Forelimb muscle (tissue), 1 donor: Measurements from ENCODE around the gene TFPI2. TPM values are rescaled to one million over a fixed set of nuclear protein-coding genes. Genes with fewer than 3 reads are reported as not detected.
"Not testable (repeated sequence)": the region's sequence is repeated elsewhere in the genome, so short reads cannot be mapped to it uniquely, and the experiment has no call there.

Source experiments
- DNase-seq: peaks from one replicate; pipeline ENCODE4 v3.0.0-alpha.2; 2013; ENCODE audit warnings: low read depth
- polyA plus RNA-seq: library from polyadenylated mRNA; unstranded; fragments of 120-200 nt; gene quantifications from one replicate; pipeline ENCODE4 v1.2.1, GENCODE V29; 2013; ENCODE audit not compliant: insufficient read length

The TFPI2 gene, protein sequence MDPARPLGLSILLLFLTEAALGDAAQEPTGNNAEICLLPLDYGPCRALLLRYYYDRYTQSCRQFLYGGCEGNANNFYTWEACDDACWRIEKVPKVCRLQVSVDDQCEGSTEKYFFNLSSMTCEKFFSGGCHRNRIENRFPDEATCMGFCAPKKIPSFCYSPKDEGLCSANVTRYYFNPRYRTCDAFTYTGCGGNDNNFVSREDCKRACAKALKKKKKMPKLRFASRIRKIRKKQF
- 1.6 TPM for polyA plus RNA-seq

DNA sequence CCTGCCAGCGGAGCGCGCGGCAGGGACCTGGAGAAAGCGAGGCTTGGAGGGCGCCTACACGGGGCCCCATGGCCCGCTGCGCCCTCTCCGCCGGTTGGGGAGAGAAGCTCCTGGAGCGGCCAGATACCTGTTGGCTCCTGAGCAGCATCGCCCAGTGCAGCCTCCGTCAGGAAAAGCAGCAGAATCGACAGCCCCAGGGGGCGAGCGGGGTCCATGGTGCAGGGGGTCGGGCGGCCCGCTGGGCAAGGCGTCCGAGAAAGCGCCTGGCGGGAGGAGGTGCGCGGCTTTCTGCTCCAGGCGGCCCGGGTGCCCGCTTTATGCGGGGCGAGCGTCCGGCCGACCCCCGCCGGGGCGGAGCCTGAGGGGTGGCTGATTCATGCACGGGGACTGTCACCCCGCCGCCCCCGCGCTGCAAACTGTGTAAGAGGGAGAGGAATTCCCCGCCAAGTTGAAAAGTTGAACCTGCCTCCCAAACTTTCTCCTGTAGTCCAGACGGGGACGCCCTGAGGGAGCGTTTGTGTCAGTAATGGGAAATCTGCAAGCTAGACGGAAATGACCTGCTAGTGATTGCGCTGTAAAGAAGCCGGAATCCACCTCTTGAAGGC, at the start of gene TFPI2:
TFPI2 (minus strand) TSS at position 290 of the 605 bp plus-strand sequence; CDS start at position 215, 75 bp downstream.
- DNase-seq: no peak

DNA sequence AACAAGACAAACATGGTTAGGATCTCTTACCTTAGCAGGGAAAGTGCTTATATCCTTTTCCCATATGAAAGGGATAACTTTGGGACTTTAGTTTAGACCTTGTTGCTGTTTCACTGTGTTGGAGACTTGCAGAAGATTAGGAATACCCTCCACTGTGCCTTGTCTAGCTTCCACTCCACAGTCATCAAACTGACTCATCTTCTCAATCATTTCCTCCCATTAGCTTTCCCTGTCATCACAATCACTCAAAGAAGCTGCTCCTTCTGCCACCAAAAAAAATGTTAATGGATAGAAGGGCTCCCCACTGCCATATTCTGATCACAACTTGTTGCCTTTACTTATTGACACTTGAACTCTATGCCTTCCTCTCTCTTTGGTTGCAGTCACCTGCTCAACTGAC, 47.7 kb upstream of the TFPI2 start:
- DNase-seq: no peak

DNA sequence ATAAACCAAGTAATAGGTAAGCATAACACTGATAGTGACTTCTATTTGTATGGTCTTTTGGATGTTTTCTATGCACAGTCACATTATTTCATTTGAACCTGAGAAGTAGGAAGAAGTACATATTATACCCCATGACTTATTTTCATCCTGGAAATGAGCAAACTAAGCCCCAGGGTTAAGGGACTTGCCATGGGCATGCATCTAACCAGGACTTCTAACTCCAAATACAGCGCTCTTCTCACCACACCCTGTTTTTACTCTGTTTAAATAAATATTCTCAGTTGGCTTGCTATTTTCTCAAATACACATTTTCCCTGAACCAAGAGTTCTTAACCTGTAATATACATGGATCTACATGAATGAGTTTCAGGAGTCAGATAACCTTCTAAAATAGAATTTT, 47.3 kb upstream of the TFPI2 start:
- DNase-seq: no peak

DNA sequence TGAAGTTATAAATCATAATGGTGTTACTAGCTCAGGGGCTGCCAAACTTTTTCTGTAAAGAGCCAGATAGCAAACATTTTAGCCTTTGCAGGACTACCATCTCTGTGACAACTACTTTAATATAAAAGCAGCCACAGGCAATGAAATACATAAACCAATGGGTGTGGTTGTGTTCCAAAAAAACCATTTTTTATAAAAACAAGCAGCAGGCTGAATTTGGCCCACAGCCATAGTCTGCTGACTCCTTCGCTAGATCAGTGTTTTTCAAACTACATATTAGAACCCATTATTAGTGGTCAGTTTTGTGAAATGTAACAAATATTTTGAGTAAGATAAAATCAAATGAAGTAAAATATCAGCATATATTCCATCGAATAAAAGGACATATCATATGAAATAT, 44.5 kb upstream of the TFPI2 start:
- no peak for DNase-seq

DNA sequence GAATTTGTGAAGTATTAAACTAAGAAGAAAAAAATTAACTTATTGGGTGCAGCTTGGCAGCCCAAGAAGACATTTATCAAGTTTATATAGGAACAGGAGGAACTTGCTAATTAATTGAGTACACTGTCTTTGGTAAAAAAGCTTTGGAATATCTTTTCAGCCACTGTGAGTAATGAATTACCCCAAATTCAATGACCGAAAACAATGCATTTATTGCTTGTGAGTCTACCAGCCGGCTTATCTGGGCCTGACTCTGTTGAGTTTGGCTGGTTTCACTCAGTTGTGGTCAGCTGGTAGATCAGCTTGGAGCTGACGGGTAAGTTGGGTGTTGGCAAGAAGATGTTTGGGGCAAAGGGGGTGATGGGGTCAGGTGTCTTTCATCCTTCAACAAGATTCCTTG, 42.6 kb upstream of the TFPI2 start:
- DNase-seq: no peak

GRCh38 chr7:93931655-93932054, 41.1 kb upstream of the TFPI2 start:
- DNase-seq: no peak

GRCh38 chr7:93927585-93927984, 37.0 kb upstream of the TFPI2 start:
- no peak for DNase-seq

DNA sequence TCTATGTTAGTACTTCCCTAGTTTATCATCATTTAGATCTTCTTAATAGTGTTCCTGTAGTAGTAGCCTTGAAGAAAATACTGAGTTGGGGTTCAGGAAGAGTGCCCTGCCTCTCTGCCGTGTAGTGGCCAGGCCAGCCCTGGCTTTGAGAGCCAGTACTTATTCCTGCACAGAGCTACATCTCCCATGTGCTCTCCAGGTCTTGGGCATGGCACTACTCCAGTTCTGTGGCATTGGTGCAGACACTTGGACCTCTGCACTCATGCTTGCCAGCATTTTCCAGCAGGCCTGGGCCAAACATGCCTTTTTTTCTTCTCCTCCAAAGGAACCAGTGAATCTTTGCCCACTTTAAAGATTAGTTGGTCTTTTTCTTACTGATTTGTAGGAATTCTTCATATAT, 36.2 kb upstream of the TFPI2 start:
- no peak for DNase-seq

- DNase-seq: no peak
Observed at GRCh38 chr7:93923942-93924341, 33.4 kb upstream of the TFPI2 start.

GRCh38 chr7:93923296-93923695, 32.7 kb upstream of the TFPI2 start:
- peak; percentile 67 for DNase-seq

DNA sequence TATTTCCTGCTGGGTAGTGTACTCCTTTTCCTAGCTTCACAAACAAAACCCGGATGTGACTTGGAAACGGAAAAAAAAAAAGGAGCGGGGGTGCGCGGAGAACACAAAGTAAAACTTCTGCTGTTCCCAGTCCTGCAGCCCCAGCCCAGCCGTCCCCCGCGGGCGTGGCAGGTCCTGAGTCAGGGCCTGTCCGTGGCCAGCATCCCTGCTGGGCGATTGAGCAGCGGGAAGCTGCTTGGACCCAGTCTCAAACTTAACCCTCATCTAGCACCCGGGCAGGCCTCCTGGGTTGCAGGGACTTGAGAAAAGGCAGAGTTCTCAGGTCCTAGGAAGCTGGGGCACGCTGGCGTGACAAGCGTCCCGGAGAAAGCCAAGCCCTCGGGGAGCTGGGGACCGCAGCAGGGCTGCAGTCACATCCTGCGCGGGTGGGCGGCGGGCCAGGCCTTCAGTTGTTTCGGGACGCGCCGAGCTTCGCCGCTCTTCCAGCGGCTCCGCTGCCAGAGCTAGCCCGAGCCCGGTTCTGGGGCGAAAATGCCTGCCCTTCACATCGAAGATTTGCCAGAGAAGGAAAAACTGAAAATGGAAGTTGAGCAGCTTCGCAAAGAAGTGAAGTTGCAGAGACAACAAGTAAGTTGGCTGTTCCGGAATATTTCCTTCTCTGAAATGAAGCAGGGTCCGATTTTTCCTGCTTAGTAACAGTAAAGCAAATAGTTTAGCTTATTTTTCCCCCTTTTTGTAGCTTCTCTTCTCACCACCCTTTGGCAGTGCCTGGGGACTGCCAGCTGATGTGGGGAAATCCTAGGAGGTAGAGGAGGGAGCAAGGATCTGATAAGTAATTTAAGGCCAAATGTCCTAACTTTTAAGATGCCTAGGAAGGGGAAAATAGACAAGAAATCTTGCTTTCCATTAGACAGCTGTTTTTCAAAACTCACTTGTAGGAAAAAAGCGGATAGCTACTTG, 31.3 kb upstream of the TFPI2 start, which contains the start of gene GNG11:
GNG11 (plus strand) TSS at position 129 of the 960 bp plus-strand sequence; CDS start at position 532, 403 bp downstream.
- DNase-seq: no peak

- DNase-seq: no peak
Observed at GRCh38 chr7:93921186-93921585, 30.6 kb upstream of the TFPI2 start.

GRCh38 chr7:93920496-93921182, 30.1 kb upstream of the TFPI2 start:
- DNase-seq: no peak

DNA sequence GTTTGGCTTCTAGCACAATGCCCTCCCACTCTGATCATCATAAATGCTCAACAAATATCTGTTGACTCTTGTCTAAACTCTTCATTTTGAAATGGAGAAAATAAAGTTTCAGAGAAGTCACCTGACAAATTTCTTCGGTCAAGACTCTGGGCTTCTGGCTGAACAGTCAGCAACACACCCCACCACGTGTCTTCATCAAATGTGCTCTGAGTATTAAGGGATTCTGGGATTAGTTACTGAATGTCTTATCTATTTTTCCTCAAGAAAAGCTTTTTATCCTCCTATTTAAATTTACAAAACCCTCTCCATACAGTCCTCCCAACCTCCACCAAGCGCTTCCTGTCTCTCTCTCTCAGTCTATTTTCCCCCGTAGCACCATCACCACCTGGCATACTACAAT, 25.8 kb upstream of the TFPI2 start:
- DNase-seq: not testable (repeated sequence)

- DNase-seq: not testable (repeated sequence)
Observed at GRCh38 chr7:93915888-93916287, 25.3 kb upstream of the TFPI2 start.

DNA sequence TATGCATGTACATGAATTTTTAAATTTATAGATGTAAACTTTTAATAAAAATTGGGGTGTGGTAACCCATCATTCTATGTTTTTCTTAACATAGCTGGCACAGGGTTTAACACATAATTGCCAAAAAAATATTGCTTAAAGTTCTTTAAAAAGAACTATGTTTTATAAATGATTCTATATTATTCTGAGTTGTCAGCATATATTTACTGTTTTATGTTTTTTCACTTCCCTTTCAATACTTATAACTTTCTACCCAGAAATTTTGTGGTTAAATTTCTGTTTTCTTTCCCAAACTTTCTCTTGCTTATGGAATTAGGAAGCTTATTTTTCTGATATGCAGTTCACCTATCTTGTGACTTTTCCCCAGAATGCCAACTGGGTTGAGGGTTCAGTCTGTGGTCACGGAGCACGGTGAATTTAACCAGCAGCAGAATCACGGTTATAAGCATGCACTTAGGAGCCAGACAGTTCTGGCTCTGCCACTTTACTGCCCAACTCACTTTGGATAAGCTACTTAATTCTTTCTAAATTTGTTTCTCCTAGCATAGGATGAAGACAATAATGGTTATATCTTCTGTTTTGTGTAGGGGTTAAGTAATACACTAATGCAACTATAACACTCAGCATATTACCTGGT, 24.8 kb upstream of the TFPI2 start:
- not testable (repeated sequence) for DNase-seq

DNA sequence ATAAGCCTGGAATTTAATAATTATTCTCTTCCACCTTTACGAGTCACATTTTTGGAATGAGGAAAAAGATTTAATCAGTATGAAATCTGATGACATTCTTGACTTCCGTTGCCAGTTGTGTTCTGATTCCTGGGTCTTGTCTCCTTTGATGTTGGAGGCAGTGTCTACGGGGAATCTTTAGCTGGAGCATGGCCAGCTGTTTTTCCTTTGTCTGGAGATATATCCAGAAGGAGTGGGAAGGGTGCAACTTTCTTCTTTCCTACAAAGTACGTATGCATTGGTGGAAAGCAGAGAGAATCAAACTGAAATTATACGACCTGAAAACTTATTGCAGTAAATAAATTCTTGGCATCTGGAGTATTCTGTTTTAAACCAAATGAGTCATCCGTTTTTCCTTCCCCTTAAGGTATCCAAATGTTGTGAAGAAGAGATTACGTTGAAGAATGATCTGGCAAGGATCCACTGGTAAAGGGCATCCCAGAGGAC, 24.1 kb upstream of the TFPI2 start:
- DNase-seq: no peak

DNA sequence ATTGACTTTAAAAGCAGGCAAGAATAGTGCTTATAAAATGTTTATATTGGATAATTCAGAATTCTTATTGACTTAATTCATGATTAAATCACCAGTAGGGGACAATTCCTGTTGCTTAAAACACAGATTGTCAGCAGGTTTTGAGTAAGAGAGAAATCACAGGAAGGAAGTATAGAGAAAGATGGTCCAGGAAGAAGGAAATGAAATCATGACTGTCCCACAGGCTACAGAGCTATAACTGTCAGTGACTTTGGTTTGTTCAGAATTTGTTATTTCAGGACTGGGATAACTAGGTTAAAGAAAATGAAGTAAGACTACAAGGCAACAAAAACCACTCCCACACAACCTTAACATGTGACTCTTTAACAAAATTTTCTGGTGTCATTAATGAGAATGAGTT, 22.6 kb upstream of the TFPI2 start:
- no peak for DNase-seq

DNA sequence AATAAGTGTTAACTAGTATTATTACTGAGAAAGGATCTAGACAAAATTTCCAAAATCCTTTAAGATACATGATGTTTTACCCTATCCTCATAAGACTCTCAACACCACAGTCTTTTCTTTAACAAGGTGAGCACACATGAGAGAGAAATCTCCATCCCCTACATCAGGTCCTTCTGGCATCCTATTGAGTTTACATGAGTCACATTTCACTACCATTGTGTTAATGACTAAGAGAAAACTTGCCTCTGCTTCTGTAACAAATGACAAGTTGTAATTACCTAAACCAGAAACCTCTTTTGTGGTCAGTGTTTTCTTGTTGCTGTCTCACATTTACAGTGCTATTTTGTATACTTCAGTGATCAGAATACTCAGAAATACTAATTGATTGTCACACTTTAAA, 21.1 kb upstream of the TFPI2 start:
- not testable (repeated sequence) for DNase-seq

GRCh38 chr7:93911242-93911641, 20.7 kb upstream of the TFPI2 start:
- DNase-seq: not testable (repeated sequence)
